Body of pancreas (tissue), 4 donors: ENCODE data around the gene TSPAN3. TPM values are rescaled to one million over a fixed set of nuclear protein-coding genes. Genes with fewer than 3 reads are reported as not detected.

Experiments used
- ATAC-seq: fragments of 150-250 bp; one replicate; pipeline ENCODE4 v1.9.1; 2016
- DNase-seq, 4 donors: peaks; one replicate each; pipeline ENCODE4 v3.0.0-alpha.2; 2019
- H3K27ac ChIP-seq, 4 donors: fragments of 200-600 bp; sonication (generic); 1 replicate in 3 of 4; 2 replicates in 1 of 4; pipeline versions ENCODE4 v1.5.1 to v1.6.1; 2016 to 2019; ENCODE audit warnings: mild to moderate bottlenecking in 1 of 4, mixed read lengths in 1 of 4, moderate library complexity in 1 of 4
- H3K27me3 ChIP-seq, 2 donors: fragments of 200-600 bp; sonication (generic); one replicate each; pipeline ENCODE4 v1.6.0; 2016; ENCODE audit warnings: mild to moderate bottlenecking in 1 of 2
- H3K36me3 ChIP-seq, 2 donors: fragments of 200-600 bp; sonication (generic); replicated peaks in 1 of 2; 2 replicates each; pipeline ENCODE4 v1.5.1; 2016; ENCODE audit warnings: low read depth in 2 of 2; ENCODE audit not compliant: insufficient read depth in 1 of 2
- H3K4me1 ChIP-seq: fragments of 200-600 bp; sonication (generic); one replicate; pipeline ENCODE4 v1.6.0; 2016
- H3K4me3 ChIP-seq, 2 donors: fragments of 200-600 bp; sonication (generic); 1 replicate in 1 of 2; 2 replicates in 1 of 2; pipeline ENCODE4 v1.5.1; 2016 to 2019
- H3K9me3 ChIP-seq, 3 donors: fragments of 200-600 bp; sonication (generic); 1 replicate in 2 of 3; 2 replicates in 1 of 3; pipeline ENCODE4 v1.5.1; 2016
- POLR2A ChIP-seq, 3 donors: fragments of 450-650 bp; IDR thresholded peaks; one replicate each; pipeline ENCODE4 v1.6.1; 2016; ENCODE audit warnings: antibody characterized with exemption in 3 of 3, mild to moderate bottlenecking in 2 of 3
- WGBS, 2 donors: methylation state at CpG; one replicate each; pipeline ENCODE4 v1.1.5; 2017; 5-methylcytosine and 5-hydroxymethylcytosine counted together
- intact Hi-C: fragments of 100-400 bp; cut with DNase I; formaldehyde crosslinking; loops from one replicate; pipeline ENCODE4 v1.15.1; 2023
- total RNA-seq, 2 donors: library from RNA; depleted of rRNA; stranded (reverse); fragments of >200 nt; gene quantifications; one replicate each; pipeline ENCODE4 v1.1.0, GENCODE V29; 2016
- TF ChIP-seq, protein P1 (sequence below), 7 experiments: fragments of 450-650 bp in 4 of 7; fragments of 200-600 bp in 3 of 7; sonication (generic) in 3 of 7; IDR thresholded peaks; one replicate each; pipeline ENCODE4 v1.5.1; 2016 to 2019; ENCODE audit warnings: antibody characterized with exemption in 7 of 7

Gene TSPAN3
- total RNA-seq, 2 donors from 2014 or later, result 99.1 to 118 TPM

DNA sequence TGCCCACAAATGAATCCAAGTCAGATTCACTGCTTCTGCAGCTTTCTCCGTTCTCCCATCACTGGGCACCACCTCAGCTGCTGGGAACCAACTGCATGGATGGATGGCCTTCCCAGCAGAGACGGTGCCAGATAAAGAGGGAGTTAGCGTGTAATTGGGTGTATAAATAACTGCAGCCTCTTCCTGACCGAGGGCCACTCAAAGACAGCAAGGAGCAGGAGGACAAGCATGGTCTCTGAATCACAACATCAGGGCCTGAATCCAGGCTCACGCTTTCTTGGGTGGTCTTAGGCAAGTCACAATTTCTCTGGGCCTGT is 31.7 kb downstream of the TSPAN3 start:
- H3K9me3 ChIP-seq, result no peaks in the 10 kb centered on the region
- no peak overlapping the region for H3K27ac ChIP-seq
- 83% methylated on average over 5 of the region's 5 CpGs; no CpG with 5 or more reads in 1 of the 2 donors for WGBS, 2 donors
- peaks cover 0 to 3% of the 10 kb centered on the region in 2 donors for H3K36me3 ChIP-seq
- H3K27me3 ChIP-seq, result no peaks in the 10 kb centered on the region
- no peak for TF ChIP-seq POLR2A (IDR thresholded peaks at IDR 0.05)
- TF ChIP-seq, protein P1, sequence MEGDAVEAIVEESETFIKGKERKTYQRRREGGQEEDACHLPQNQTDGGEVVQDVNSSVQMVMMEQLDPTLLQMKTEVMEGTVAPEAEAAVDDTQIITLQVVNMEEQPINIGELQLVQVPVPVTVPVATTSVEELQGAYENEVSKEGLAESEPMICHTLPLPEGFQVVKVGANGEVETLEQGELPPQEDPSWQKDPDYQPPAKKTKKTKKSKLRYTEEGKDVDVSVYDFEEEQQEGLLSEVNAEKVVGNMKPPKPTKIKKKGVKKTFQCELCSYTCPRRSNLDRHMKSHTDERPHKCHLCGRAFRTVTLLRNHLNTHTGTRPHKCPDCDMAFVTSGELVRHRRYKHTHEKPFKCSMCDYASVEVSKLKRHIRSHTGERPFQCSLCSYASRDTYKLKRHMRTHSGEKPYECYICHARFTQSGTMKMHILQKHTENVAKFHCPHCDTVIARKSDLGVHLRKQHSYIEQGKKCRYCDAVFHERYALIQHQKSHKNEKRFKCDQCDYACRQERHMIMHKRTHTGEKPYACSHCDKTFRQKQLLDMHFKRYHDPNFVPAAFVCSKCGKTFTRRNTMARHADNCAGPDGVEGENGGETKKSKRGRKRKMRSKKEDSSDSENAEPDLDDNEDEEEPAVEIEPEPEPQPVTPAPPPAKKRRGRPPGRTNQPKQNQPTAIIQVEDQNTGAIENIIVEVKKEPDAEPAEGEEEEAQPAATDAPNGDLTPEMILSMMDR (IDR thresholded peaks at IDR 0.05), result no peak
- intact Hi-C loops, result no loop called here
- H3K4me1 ChIP-seq, result no peaks in the 10 kb centered on the region
- DNase-seq, result no peak
- no peak overlapping the region for H3K4me3 ChIP-seq
- ATAC-seq, result no peak

DNA sequence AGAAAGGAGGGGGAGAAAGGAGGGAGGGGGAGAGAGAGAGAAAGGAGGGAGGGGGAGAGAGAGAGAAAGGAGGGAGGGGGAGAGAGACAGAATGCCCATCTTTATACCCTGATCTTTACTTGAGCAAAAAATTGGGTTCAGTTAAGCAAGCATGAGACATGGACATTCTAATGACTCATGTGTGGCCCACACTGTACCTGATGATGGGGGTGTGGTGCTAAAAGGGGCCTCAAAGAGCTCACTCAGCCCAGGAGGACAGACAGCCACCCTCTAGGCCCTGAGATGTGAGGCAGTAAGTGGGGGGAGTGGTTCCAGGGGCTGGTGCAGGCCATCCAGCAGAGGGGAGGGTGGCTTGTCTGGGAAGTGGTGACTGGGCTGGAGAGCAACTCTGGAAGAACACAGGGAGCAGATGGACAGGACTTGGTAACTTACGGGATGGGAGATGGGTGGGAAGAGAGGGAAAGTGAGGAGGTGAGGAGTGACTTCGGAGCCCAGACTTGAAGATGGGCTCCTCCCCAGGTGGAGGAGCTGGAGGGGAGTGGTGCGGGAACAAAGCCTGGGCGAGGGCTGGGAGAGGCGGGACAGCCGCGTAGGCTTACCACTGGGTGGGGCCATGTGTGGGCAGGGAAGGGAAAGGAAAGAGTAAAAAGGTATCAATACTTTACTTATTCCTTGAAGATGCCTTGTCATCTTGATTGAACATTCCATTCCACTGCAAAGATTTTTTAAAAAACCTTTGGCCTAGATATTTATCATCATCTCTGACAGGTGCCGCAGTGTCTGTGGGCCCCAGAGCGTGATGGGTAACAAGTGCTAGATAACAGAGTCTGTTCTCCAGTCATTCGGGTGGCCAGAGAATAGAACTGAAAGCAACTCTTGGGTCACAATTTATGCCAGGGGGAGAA is 32.3 kb downstream of the TSPAN3 start:
- Histone ChIP-seq H3K27ac (no peak overlapping the region), H3K4me3 (no peak overlapping the region), H3K36me3 (peaks cover 0 to 3% of the 10 kb centered on the region in 2 donors), H3K9me3 (no peaks in the 10 kb centered on the region), H3K27me3 (no peaks in the 10 kb centered on the region), H3K4me1 (no peaks in the 10 kb centered on the region)
- DNase-seq, result no peak
- 89% methylated on average over 10 of the region's 10 CpGs; no CpG with 5 or more reads in 1 of the 2 donors for WGBS, 2 donors
- ATAC-seq, result no peak
- intact Hi-C loops, result no loop called here
- TF ChIP-seq, protein P1 (IDR thresholded peaks at IDR 0.05), result no peak
- TF ChIP-seq POLR2A (IDR thresholded peaks at IDR 0.05), result no peak

DNA sequence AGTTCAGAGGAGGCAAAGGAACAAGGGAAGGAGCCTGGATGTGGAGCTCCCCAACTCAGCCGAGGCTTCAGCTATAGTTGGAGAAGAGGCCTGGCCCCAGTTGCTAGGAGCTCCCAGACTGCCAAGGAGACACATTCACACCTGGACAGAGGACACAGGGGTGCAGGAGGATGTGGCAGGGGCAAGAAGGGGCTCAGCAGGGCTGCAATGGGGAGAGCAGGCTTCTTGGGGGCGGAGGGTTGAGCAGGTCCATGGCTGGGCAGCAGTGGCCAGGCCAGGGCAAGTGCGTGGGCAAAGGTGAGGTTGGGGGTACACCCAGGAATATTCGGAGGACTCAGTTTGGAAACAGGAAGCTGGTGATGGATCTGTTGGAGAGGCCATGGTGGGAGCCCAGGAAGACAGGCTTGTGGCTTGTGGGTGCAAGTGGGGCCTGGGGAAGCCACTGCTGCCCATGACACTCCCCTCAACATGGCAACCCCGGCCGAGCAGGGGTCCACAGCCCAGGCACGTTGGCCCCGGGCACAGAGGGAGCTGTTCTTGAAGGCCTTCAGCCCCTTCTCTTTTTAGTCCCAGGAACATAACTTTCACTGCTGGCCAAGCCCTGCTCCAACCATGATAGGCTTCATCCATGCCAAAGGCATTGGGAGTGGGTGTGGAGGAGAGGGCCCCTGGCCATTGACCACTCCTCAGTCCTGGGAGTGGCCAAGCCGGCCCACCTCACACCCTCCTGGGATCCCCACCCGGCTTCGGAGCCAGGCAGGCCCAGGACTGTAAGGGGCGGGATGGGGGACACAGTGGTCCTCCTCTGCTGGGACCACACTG is 33.3 kb downstream of the TSPAN3 start:
- no peaks in the 10 kb centered on the region for H3K4me1 ChIP-seq
- H3K27me3 ChIP-seq, result no peaks in the 10 kb centered on the region
- H3K9me3 ChIP-seq, result no peaks in the 10 kb centered on the region
- DNase-seq (peak in 2 of 4 donors; percentile 1 to 11), ATAC-seq (no peak)
- no peak for TF ChIP-seq POLR2A (IDR thresholded peaks at IDR 0.05)
- TF ChIP-seq, protein P1 (IDR thresholded peaks at IDR 0.05), result no peak
- H3K27ac ChIP-seq, result no peak overlapping the region
- intact Hi-C loops, result no loop called here
- 95 to 100% methylated on average over 4 to 10 of the region's 12 CpGs for WGBS, 2 donors
- H3K4me3 ChIP-seq, result no peak overlapping the region
- H3K36me3 ChIP-seq, result no peaks in the 10 kb centered on the region

DNA sequence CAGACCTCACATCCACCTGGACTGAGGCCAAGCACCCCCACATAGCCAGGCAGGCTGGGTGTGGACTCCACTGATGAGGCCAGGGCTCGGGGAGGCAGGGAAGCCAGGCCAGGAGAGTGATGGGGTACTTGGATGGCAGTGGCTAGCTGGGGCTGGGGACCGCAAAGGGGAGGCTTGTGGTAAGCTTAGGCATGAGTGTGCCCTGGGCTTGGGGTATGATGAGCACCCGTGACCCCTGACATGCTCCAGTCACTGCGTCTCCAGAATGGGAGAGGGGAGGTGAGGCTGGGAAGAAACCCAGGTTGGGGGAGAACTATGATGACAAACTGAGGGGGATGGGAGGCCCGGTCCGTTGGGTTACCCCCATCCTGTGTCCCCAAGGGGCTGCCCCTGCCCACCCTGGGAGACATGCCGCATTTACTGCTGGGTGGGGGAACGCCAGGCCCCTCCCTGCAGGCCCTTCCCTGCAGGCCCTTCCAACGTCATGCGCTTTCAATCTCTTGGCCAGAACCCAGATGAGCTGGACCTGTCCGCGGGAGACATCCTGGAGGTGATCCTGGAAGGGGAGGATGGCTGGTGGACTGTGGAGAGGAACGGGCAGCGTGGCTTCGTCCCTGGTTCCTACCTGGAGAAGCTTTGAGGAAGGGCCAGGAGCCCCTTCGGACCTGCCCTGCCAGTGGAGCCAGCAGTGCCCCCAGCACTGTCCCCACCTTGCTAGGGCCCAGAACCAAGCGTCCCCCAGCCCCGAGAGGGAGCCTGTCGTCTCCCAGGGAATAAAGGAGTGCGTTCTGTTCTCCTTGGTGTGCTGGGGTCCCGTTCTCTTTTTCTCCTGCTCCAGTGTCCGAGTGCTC is 34.1 kb downstream of the TSPAN3 start:
- no peaks in the 10 kb centered on the region for H3K27me3 ChIP-seq
- no peak for TF ChIP-seq POLR2A (IDR thresholded peaks at IDR 0.05)
- TF ChIP-seq, protein P1 (IDR thresholded peaks at IDR 0.05), result no peak
- no peaks in the 10 kb centered on the region for H3K4me1 ChIP-seq
- DNase-seq (peak in 1 of 4 donors; percentile 10), ATAC-seq (no peak)
- H3K4me3 ChIP-seq, result no peak overlapping the region
- H3K36me3 ChIP-seq, result no peaks in the 10 kb centered on the region
- WGBS, 2 donors, result 92 to 95% methylated on average over 17 to 21 of the region's 22 CpGs
- intact Hi-C loops, result no loop called here
- no peaks in the 10 kb centered on the region for H3K9me3 ChIP-seq
- no peak overlapping the region for H3K27ac ChIP-seq
